Mucosa of rectum (tissue), 2 donors: ENCODE data around the gene AIFM2.
"Not testable (repeated sequence)": the region's sequence is repeated elsewhere in the genome, so short reads cannot be mapped to it uniquely, and the experiment has no call there.

ENCODE experiments used
- H3K27ac ChIP-seq, 2 donors: one replicate each; pipeline ENCODE4 v1.7.0; 2013; ENCODE audit warnings: inconsistent platforms in 2 of 2, low read depth in 2 of 2, low read length in 2 of 2
- H3K27me3 ChIP-seq, 2 donors: one replicate each; pipeline ENCODE4 v1.7.0; 2013; ENCODE audit warnings: low read length in 2 of 2; ENCODE audit not compliant: control insufficient read depth in 2 of 2, insufficient read depth in 2 of 2
- H3K36me3 ChIP-seq, 2 donors: one replicate each; pipeline ENCODE4 v1.7.0; 2013; ENCODE audit warnings: low read length in 2 of 2; ENCODE audit not compliant: control insufficient read depth in 2 of 2, insufficient read depth in 2 of 2
- H3K4me1 ChIP-seq, 2 donors: one replicate each; pipeline ENCODE4 v1.7.0; 2013; ENCODE audit warnings: low read length in 2 of 2, mild to moderate bottlenecking in 1 of 2; ENCODE audit not compliant: control insufficient read depth in 2 of 2, insufficient read depth in 2 of 2
- H3K4me3 ChIP-seq, 2 donors: one replicate each; pipeline ENCODE4 v1.7.0; 2013; ENCODE audit warnings: low read length in 2 of 2
- H3K9ac ChIP-seq, 2 donors: one replicate each; pipeline ENCODE4 v1.7.0; 2013; ENCODE audit warnings: low read length in 2 of 2, low read depth in 1 of 2, mild to moderate bottlenecking in 1 of 2
- H3K9me3 ChIP-seq, 2 donors: one replicate each; pipeline ENCODE4 v1.7.0; 2013; ENCODE audit warnings: low read length in 2 of 2; ENCODE audit not compliant: control insufficient read depth in 2 of 2
- donor health status: healthy.
- donor health status: Normal muscosa, but diverticular disease.

AIFM2 gene

DNA sequence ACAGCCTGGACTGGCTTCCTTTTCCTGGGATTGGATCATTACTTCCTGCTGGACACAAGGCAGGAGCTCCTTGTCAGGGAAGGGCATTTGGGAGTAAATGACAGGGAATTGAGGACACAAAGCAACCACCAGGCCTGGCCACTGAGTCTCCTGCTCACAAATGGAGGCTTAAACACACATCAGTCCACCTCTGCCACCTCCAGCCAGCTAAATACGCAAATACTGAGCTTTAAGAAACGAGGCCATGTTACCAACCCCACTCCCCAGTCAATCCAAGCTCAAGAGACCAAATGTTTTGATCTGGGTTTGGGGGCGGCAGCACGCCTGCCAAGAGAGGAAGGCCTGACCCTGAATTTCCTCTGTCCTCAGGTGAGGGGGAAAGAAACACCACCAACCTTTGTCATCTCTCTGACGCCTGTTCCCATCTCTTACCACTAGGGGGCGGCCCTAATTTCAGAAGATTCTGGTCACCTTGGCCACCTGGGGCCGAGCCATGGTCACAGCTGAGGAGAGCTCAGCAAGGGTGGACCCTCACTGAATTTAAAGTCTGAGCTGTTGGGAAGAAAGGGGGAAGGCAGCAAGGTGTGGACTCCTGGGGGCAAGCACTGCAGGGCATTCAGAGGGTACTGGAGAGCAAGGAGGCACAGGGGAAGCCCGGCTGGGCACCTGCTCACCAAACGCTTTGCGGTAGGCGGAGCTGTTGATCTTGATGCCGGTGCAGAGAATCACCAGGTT is 16.5 kb downstream of the AIFM2 start:
- Histone ChIP-seq H3K4me1 (no peaks in the 10 kb centered on the region), H3K9me3 (no peaks in the 10 kb centered on the region), H3K27me3 (no peaks in the 10 kb centered on the region), H3K36me3 (peaks cover 37 to 52% of the 10 kb centered on the region in 2 donors), H3K9ac (no peak overlapping the region), H3K27ac (no peak overlapping the region), H3K4me3 (no peak overlapping the region)

GRCh38 chr10:70114902-70115301 is 17.7 kb downstream of the AIFM2 start:
- no peaks in the 10 kb centered on the region for H3K27me3 ChIP-seq
- H3K9ac ChIP-seq: no peak overlapping the region
- peaks cover 33 to 42% of the 10 kb centered on the region in 2 donors for H3K36me3 ChIP-seq
- no peaks in the 10 kb centered on the region for H3K4me1 ChIP-seq
- no peak overlapping the region for H3K27ac ChIP-seq
- H3K4me3 ChIP-seq: no peak overlapping the region
- H3K9me3 ChIP-seq: no peaks in the 10 kb centered on the region

DNA sequence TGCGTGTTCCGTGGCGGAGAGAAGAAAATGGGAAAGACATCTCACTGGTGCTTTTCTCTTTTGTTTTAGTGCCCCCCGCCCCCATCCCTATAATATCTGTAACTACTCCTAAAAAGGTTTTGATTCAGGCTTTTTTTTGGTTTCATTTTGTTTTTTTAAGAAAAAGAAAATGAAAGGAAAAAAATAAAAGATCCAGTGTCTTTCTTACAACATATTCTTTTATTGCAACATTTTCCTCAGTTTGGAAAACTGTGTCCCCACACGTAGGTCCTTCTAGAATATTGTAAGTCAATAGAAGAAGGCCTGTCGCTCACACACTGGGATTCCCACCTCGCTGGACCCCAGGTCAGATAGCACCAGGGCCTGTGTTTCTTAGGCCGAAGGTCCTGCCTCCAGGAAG is 20.6 kb downstream of the AIFM2 start:
- H3K4me1 ChIP-seq: no peaks in the 10 kb centered on the region
- H3K36me3 ChIP-seq: peaks cover 24 to 33% of the 10 kb centered on the region in 2 donors
- H3K4me3 ChIP-seq: no peak overlapping the region
- H3K27me3 ChIP-seq: no peaks in the 10 kb centered on the region
- H3K9ac ChIP-seq: no peak overlapping the region
- H3K9me3 ChIP-seq: no peaks in the 10 kb centered on the region
- H3K27ac ChIP-seq: no peak overlapping the region

GRCh38 chr10:70111496-70111895 is 21.1 kb downstream of the AIFM2 start:
- Histone ChIP-seq H3K27me3 (no peaks in the 10 kb centered on the region), H3K9ac (no peak overlapping the region), H3K36me3 (peaks cover 24 to 33% of the 10 kb centered on the region in 2 donors), H3K27ac (no peak overlapping the region), H3K4me3 (no peak overlapping the region), H3K9me3 (no peaks in the 10 kb centered on the region), H3K4me1 (no peaks in the 10 kb centered on the region)

GRCh38 chr10:70109064-70109729 is 23.4 kb downstream of the AIFM2 start:
- Histone ChIP-seq H3K4me3 (no peak overlapping the region), H3K27ac (no peak overlapping the region), H3K36me3 (peaks cover 21 to 29% of the 10 kb centered on the region in 2 donors), H3K9me3 (no peaks in the 10 kb centered on the region), H3K9ac (no peak overlapping the region), H3K4me1 (no peaks in the 10 kb centered on the region), H3K27me3 (no peaks in the 10 kb centered on the region)

- no peak overlapping the region for H3K4me3 ChIP-seq
- peaks cover 10 to 14% of the 10 kb centered on the region in 2 donors for H3K36me3 ChIP-seq
- H3K27ac ChIP-seq: no peak overlapping the region
- H3K9me3 ChIP-seq: no peaks in the 10 kb centered on the region
- no peaks in the 10 kb centered on the region for H3K27me3 ChIP-seq
- H3K9ac ChIP-seq: no peak overlapping the region
- no peaks in the 10 kb centered on the region for H3K4me1 ChIP-seq
Observed at GRCh38 chr10:70106958-70107791, 25.4 kb downstream of the AIFM2 start.

GRCh38 chr10:70101668-70102067 is 31.0 kb downstream of the AIFM2 start:
- Histone ChIP-seq H3K4me3 (no peak overlapping the region), H3K36me3 (peaks cover 3 to 7% of the 10 kb centered on the region in 2 donors), H3K27ac (no peak overlapping the region), H3K4me1 (no peaks in the 10 kb centered on the region), H3K9me3 (no peaks in the 10 kb centered on the region), H3K27me3 (no peaks in the 10 kb centered on the region), H3K9ac (no peak overlapping the region)

- not testable (repeated sequence) for H3K27me3 ChIP-seq, H3K9ac ChIP-seq, H3K4me3 ChIP-seq, H3K36me3 ChIP-seq, H3K9me3 ChIP-seq, H3K4me1 ChIP-seq, H3K27ac ChIP-seq
Observed at GRCh38 chr10:70101068-70101562, 31.5 kb downstream of the AIFM2 start.

- Histone ChIP-seq H3K4me3 (no peak overlapping the region), H3K27me3 (no peaks in the 10 kb centered on the region), H3K27ac (no peak overlapping the region), H3K9ac (no peak overlapping the region), H3K4me1 (no peaks in the 10 kb centered on the region), H3K9me3 (no peaks in the 10 kb centered on the region), H3K36me3 (peaks cover 5 to 9% of the 10 kb centered on the region in 2 donors)
Observed at GRCh38 chr10:70098271-70098670, 34.4 kb downstream of the AIFM2 start.

- Histone ChIP-seq H3K4me3 (no peak overlapping the region), H3K9ac (no peak overlapping the region), H3K27ac (no peak overlapping the region), H3K36me3 (peaks cover 5 to 9% of the 10 kb centered on the region in 2 donors), H3K4me1 (no peaks in the 10 kb centered on the region), H3K9me3 (no peaks in the 10 kb centered on the region), H3K27me3 (no peaks in the 10 kb centered on the region)
Observed at GRCh38 chr10:70097459-70097858, 35.2 kb downstream of the AIFM2 start.
